H1 (cell line): Measurements from ENCODE around the gene RASAL2.

Source experiments
- CBX5 ChIP-seq: fragments of 300-800, 300-1000 bp; sonication (generic); IDR thresholded peaks from 2 replicates; pipeline ENCODE4 v1.7.1; 2016; ENCODE audit warnings: antibody characterized with exemption, low read length, low read depth
- CREB1 ChIP-seq: IDR thresholded peaks from 2 replicates; pipeline ENCODE4 v1.6.1; 2012; ENCODE audit warnings: inconsistent platforms
- EP300 ChIP-seq, 2 experiments: IDR thresholded peaks; 1 replicate in 1 of 2; 2 replicates in 1 of 2; pipeline ENCODE4 v1.6.1; 2011 to 2012; ENCODE audit warnings: low read depth in 2 of 2, low read length in 2 of 2, mild to moderate bottlenecking in 2 of 2, borderline replicate concordance in 1 of 2, inconsistent platforms in 1 of 2, moderate library complexity in 1 of 2
- JUN ChIP-seq: IDR thresholded peaks from 2 replicates; pipeline ENCODE4 v1.6.1; 2011; ENCODE audit warnings: low read depth, mild to moderate bottlenecking, improper control_type of control experiment, low read length
- KDM1A ChIP-seq: fragments of 200-600, 300-600 bp; sonication (generic); IDR thresholded peaks from 2 replicates; pipeline ENCODE4 v1.7.1; 2016; ENCODE audit warnings: mild to moderate bottlenecking, low read length, borderline replicate concordance
- RAD21 ChIP-seq, 2 experiments: IDR thresholded peaks in 1 of 2; conservative IDR thresholded peaks in 1 of 2; 2 replicates each; pipeline ENCODE4 v1.6.1; 2011; ENCODE audit warnings: low read depth in 2 of 2, low read length in 2 of 2, improper control_type of control experiment in 1 of 2, inconsistent platforms in 1 of 2, mild to moderate bottlenecking in 1 of 2, moderate library complexity in 1 of 2
- SP2 ChIP-seq: IDR thresholded peaks from 2 replicates; pipeline ENCODE4 v1.6.1; 2012; ENCODE audit warnings: mild to moderate bottlenecking, low read length, inconsistent platforms
- TF ChIP-seq, protein P1 (sequence below), 3 experiments: IDR thresholded peaks; 1 replicate in 2 of 3; 2 replicates in 1 of 3; pipeline versions ENCODE4 v1.5.1 to v1.6.1; 2011; ENCODE audit warnings: low read length in 3 of 3, mild to moderate bottlenecking in 3 of 3, inconsistent platforms in 2 of 3, low read depth in 1 of 3, moderate library complexity in 1 of 3; ENCODE audit not compliant: insufficient read depth in 1 of 3; ENCODE audit errors: control extremely low read depth in 1 of 3

GRCh38 chr1:178361847-178362246 lies 267.9 kb downstream of the RASAL2 start:
- TF ChIP-seq, protein P1, sequence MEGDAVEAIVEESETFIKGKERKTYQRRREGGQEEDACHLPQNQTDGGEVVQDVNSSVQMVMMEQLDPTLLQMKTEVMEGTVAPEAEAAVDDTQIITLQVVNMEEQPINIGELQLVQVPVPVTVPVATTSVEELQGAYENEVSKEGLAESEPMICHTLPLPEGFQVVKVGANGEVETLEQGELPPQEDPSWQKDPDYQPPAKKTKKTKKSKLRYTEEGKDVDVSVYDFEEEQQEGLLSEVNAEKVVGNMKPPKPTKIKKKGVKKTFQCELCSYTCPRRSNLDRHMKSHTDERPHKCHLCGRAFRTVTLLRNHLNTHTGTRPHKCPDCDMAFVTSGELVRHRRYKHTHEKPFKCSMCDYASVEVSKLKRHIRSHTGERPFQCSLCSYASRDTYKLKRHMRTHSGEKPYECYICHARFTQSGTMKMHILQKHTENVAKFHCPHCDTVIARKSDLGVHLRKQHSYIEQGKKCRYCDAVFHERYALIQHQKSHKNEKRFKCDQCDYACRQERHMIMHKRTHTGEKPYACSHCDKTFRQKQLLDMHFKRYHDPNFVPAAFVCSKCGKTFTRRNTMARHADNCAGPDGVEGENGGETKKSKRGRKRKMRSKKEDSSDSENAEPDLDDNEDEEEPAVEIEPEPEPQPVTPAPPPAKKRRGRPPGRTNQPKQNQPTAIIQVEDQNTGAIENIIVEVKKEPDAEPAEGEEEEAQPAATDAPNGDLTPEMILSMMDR (IDR thresholded peaks at IDR 0.05; ENCODE audit: control extremely low read depth in 1 of 3, insufficient read depth in 1 of 3, low read depth in 1 of 3, low read length in 3 of 3), result peak in 2 of 3 experiments; percentile 38 to 41; a peak in 2 of 4 replicates
- TF ChIP-seq KDM1A, result no peak
- TF ChIP-seq RAD21 (IDR thresholded peaks at IDR 0.05 in 1 of 2, conservative IDR thresholded peaks at IDR 0.05 in 1 of 2; ENCODE audit: low read depth in 2 of 2, low read length in 2 of 2), result peak in 1 of 2 experiments; percentile 25; a peak in 3 of 4 replicates
- TF ChIP-seq CREB1, result no peak
- TF ChIP-seq SP2, result no peak
- no peak for TF ChIP-seq JUN
- TF ChIP-seq EP300 (IDR thresholded peaks at IDR 0.05; ENCODE audit: borderline replicate concordance in 1 of 2, low read depth in 2 of 2, low read length in 2 of 2), result no peak
- TF ChIP-seq CBX5, result no peak
